ENCODE measurements around the gene DPP10.

- no peak for TF ChIP-seq TAF1 (IDR thresholded peaks at IDR 0.05; ENCODE audit: low read depth)
- TF ChIP-seq RAD21 (IDR thresholded peaks at IDR 0.05; ENCODE audit: low read depth), result no peak
- no peak for TF ChIP-seq CEBPB (IDR thresholded peaks at IDR 0.05)
- TF ChIP-seq FOXM1 (IDR thresholded peaks at IDR 0.05; ENCODE audit: borderline replicate concordance, low read depth), result no peak
Measured at GRCh38 chr2:115201386-115201785, 758.9 kb downstream of the DPP10 start.

All from Ishikawa (cell line).